ENCODE measurements around the gene LRRC74B.

Gene LRRC74B

DNA sequence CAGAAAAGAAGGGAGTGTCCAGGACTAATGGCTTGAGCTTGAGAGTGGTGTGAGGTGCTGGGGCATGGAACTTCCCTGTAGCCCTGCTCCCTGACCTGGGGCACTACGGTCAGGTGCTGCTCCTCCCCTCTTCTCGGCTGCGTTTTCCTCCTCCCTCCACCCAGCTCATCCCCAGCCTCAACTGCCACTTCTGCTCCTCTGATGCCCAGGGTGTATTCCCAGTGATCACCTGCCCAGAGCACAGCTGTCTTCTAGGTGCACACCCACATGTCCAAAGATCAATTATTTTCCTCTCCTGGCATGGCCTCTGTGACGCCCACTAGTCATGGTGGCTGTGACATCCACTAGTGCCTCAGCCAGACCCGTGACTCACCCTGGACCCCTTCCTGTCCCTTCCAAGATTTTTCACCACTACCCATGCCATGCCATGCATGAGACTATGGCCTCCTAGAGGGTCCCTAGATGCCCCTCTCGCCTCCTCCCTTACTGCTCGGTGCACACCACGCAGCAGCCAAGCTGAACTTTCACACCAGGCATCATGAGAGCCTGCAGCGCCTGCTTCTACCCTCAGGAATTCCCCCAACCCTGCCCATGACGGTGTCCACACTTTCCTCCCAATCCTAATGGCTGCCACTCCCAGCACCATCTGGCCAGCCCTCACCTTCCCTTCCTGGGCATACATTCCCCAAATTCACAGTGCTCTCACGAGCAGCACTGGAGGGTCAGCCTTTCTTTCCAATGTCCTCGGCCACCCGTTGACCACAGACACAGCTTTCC, 28.9 kb upstream of the LRRC74B start:
- H3K27ac ChIP-seq = no peak overlapping the region
- H3K4me3 ChIP-seq (ENCODE audit: low read depth, low read length) = no peak overlapping the region
- no peaks in the 10 kb centered on the region for H3K36me3 ChIP-seq
- no peaks in the 10 kb centered on the region for H3K9me3 ChIP-seq (ENCODE audit: severe bottlenecking)
- TF ChIP-seq, protein P1, sequence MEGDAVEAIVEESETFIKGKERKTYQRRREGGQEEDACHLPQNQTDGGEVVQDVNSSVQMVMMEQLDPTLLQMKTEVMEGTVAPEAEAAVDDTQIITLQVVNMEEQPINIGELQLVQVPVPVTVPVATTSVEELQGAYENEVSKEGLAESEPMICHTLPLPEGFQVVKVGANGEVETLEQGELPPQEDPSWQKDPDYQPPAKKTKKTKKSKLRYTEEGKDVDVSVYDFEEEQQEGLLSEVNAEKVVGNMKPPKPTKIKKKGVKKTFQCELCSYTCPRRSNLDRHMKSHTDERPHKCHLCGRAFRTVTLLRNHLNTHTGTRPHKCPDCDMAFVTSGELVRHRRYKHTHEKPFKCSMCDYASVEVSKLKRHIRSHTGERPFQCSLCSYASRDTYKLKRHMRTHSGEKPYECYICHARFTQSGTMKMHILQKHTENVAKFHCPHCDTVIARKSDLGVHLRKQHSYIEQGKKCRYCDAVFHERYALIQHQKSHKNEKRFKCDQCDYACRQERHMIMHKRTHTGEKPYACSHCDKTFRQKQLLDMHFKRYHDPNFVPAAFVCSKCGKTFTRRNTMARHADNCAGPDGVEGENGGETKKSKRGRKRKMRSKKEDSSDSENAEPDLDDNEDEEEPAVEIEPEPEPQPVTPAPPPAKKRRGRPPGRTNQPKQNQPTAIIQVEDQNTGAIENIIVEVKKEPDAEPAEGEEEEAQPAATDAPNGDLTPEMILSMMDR (IDR thresholded peaks at IDR 0.05; ENCODE audit: low read depth, low read length) = no peak
- no peaks in the 10 kb centered on the region for H3K27me3 ChIP-seq (ENCODE audit: insufficient read depth, low read depth, severe bottlenecking)
- no peak for DNase-seq

DNA sequence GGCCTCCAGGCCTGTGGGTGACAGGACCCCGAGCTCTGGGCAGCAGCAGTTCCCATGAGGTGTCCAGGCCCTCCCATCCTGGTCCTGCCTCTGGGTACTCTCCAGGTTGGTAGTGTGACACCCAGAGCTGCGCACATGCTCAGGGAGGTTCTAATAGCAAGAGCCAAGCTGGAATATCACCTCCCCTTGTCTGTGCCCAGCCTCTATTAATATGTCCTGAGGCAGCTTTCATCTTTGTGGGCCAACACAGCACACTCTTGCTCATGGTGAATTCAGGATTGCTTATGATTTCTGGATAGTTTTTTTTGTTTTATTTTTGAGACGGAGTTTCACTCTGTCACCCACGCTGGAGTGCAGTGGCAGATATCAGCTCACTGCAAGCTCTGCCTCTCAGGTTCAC, 27.4 kb upstream of the LRRC74B start:
- no peaks in the 10 kb centered on the region for H3K27me3 ChIP-seq (ENCODE audit: insufficient read depth, low read depth, severe bottlenecking)

DNA sequence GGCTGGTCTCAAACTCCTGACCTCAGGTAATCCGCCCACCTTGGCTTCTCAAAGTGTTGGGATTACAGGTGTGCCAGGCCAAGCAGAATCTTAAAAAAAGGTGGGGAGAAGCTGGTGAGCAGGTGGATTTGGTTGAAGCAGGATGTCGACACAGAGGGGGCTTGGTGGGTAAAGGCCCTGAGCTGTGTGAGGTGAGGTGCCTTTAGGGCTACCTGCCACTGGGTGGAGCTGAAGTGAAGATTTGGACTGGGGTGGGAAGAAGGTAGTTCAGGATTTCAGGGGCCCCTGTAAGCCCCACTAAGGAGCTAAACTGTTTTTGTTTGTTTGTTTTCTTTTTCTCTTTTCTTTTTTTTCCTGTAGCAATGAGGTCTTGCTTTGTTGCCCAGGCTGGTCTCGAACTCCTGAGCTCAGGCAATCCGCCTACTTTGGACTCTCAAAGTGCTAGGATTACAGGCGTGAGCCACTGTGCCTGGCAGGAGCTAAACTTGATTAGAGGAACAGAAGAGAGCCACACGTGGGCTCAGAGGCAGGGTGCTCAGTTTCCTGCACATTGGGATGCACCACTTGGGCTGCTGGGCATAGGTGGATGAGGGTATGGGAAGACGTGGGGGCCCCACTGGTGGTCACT, 24.8 kb upstream of the LRRC74B start:
- no peaks in the 10 kb centered on the region for H3K27me3 ChIP-seq (ENCODE audit: insufficient read depth, low read depth, severe bottlenecking)
- H3K36me3 ChIP-seq = no peaks in the 10 kb centered on the region
- no peak overlapping the region for H3K4me3 ChIP-seq (ENCODE audit: low read depth, low read length)
- H3K27ac ChIP-seq = no peak overlapping the region
- no peaks in the 10 kb centered on the region for H3K9me3 ChIP-seq (ENCODE audit: severe bottlenecking)
- DNase-seq = peak; percentile 58
- TF ChIP-seq, protein P1 (IDR thresholded peaks at IDR 0.05; ENCODE audit: low read depth, low read length) = peak; percentile 81

More for the DNA sequence above, 27.4 kb upstream of the LRRC74B start:
- DNase-seq = no peak
- Histone ChIP-seq H3K27ac (no peak overlapping the region), H3K9me3 (ENCODE audit: severe bottlenecking) (no peaks in the 10 kb centered on the region), H3K36me3 (no peaks in the 10 kb centered on the region), H3K4me3 (ENCODE audit: low read depth, low read length) (no peak overlapping the region)
- TF ChIP-seq, protein P1 (IDR thresholded peaks at IDR 0.05; ENCODE audit: low read depth, low read length) = no peak

DNA sequence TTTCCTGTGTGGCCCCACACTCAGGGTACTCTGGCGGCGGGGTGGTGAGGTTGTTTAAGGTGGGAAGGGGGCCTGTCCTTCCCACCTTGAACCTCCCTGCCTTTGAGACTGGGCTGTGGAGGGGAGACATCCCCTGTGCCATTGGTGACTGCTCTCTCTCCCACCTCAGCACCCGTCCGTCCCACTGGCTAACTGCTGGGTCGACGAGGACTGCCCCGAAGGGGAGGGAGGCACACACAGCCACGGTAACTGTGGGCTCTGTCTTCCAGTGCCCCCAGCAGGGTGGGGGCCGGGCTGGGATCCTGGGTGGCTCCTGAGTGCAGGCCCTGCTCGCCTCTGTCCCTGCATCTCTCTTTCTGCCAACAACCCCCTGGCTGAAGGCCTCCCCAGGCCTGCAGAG, 23.2 kb upstream of the LRRC74B start:
- H3K36me3 ChIP-seq = no peaks in the 10 kb centered on the region
- no peak overlapping the region for H3K4me3 ChIP-seq (ENCODE audit: low read depth, low read length)
- H3K27ac ChIP-seq = no peak overlapping the region
- no peaks in the 10 kb centered on the region for H3K27me3 ChIP-seq (ENCODE audit: insufficient read depth, low read depth, severe bottlenecking)
- no peaks in the 10 kb centered on the region for H3K9me3 ChIP-seq (ENCODE audit: severe bottlenecking)
- DNase-seq = no peak
- TF ChIP-seq, protein P1 (IDR thresholded peaks at IDR 0.05; ENCODE audit: low read depth, low read length) = no peak

DNA sequence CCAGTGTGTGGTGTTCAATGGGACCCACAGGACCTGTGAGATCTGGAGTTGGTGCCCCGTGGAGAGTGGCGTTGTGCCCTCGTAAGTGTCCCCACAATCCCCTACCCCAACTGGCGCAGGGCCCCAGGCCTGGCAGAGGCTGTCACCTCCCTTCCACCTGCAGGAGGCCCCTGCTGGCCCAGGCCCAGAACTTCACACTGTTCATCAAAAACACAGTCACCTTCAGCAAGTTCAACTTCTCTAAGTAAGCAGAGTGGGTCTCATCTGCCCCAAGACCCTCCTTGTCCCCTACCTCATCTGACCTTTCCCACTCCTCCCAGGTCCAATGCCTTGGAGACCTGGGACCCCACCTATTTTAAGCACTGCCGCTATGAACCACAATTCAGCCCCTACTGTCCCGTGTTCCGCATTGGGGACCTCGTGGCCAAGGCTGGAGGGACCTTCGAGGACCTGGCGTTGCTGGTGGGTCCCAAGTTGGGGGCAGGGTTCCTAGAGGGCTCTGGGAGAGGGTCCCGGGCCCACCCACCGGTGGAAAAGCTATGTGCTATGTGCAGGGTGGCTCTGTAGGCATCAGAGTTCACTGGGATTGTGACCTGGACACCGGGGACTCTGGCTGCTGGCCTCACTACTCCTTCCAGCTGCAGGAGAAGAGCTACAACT, 22.7 kb upstream of the LRRC74B start:
- TF ChIP-seq, protein P1 (IDR thresholded peaks at IDR 0.05; ENCODE audit: low read depth, low read length) = peak; percentile 36; the same call in 1 of the 2 replicates
- no peak overlapping the region for H3K27ac ChIP-seq
- no peak for DNase-seq
- no peaks in the 10 kb centered on the region for H3K9me3 ChIP-seq (ENCODE audit: severe bottlenecking)
- H3K36me3 ChIP-seq = no peaks in the 10 kb centered on the region
- H3K27me3 ChIP-seq (ENCODE audit: insufficient read depth, low read depth, severe bottlenecking) = no peaks in the 10 kb centered on the region
- H3K4me3 ChIP-seq (ENCODE audit: low read depth, low read length) = no peak overlapping the region
